Left cardiac atrium (tissue), 4 donors: ENCODE measurements around the gene UBA1. TPM values are rescaled to one million over a fixed set of nuclear protein-coding genes. Genes with fewer than 3 reads are reported as not detected.
"Not testable (repeated sequence)": the region's sequence is repeated elsewhere in the genome, so short reads cannot be mapped to it uniquely, and the experiment has no call there.

ENCODE experiments used
- ATAC-seq, 2 donors: fragments of 200-7000 bp; cut with Tn5 transposase; one replicate each; pipeline ENCODE4 v1.9.1; 2020; ENCODE audit warnings: mild to moderate bottlenecking in 2 of 2, moderate library complexity in 2 of 2
- DNase-seq: peaks from one replicate; pipeline ENCODE4 v3.0.0-alpha.2; 2020
- intact Hi-C, 2 donors: fragments of 100-400 bp; cut with DNase I; formaldehyde crosslinking; loops; one replicate each; pipeline versions ENCODE4 v1.14.1 to v1.15.1; 2022 to 2023
- total RNA-seq, 2 donors: library from RNA; stranded (reverse); fragmentation: NEBNext Ultra II Directional; extraction: Animal tissue kit (Norgen Biotek cat#: 25700); gene quantifications; one replicate each; pipeline ENCODE4 v1.2.1, GENCODE V29; 2021
- donor health status: DM: no; HTN: yes; CAD: no.
- donor health status: DM: no; HTN: yes; CAD: no; lungs with severe emphysema.
- donor health status: DM: yes; HTN: yes; CAD: no.
- donor health status: Dilated cardiomyopathy.

Gene UBA1
- total RNA-seq, 2 donors from 2014 or later = 101 to 132 TPM

DNA sequence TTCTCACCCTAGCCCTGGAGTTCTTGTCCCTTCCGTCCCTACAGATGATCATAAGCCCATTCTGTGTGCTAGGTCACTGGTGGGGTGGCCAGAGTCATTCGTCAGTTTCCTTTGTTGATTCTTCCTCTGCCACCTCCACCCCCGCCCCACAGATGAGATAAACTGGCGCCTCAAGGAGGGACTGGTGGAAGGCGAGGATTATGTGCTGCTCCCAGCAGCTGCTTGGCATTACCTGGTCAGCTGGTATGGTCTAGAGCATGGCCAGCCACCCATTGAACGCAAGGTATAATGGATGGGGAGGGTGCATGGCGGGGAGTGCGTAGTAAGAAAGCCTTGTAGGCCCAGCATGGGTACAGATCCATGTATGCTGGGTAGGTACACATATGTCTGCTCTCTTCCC, 45.6 kb downstream of the UBA1 start:
- DNase-seq (no peak), ATAC-seq (no peak)
- intact Hi-C loops = no loop called here

GRCh38 chrX:47239898-47240545, 46.4 kb downstream of the UBA1 start:
- intact Hi-C loops = no loop called here
- DNase-seq (no peak), ATAC-seq (no peak)

DNA sequence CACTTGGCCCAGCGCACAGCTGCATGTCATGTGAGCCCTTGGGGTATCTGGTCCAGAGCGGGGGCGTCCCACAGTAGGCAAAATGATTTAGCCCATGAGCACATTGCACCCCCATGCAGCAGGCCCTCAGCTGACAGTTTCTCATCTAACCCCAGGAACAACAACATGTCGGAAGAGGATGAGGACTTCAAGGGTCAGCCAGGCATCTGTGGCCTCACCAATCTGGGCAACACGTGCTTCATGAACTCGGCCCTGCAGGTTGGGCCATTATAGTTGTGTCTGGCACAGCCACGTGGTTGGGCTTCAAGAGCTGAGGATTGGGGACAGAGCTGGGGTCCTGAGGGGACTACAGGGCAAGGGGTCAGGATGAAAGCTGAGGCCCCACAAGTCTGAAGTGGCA, 47.0 kb downstream of the UBA1 start:
- no peak for ATAC-seq
- DNase-seq = no peak
- intact Hi-C loops = no loop called here

DNA sequence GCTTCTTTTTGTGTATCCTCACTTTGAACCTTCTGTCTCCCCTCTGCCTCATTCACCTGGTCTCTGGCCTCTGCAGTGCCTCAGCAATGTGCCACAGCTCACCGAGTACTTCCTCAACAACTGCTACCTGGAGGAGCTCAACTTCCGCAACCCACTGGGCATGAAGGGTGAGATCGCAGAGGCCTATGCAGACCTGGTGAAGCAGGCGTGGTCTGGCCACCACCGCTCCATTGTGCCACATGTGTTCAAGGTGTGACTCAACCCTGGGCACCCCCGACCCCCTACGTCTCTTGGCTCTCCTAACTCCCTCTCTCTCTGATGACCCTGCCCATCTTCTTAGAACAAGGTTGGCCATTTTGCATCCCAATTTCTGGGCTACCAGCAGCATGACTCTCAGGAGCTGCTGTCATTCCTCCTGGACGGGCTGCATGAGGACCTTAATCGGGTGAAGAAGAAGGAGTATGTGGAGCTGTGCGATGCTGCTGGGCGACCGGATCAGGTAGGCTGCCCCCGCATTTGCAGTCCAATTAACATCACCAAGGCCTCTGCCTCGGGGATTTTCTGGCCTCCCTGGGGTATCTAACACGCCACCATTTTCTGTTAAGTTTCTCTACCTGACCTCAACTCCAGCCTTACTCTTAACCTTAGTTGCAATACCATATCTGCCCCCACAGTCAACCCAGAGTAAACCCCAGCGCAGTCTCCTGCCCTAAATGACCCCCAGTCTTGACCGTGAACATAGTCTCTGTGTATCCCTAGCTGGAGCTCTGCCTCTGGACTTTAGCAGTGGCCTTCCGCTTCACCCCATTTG, 47.8 kb downstream of the UBA1 start:
- DNase-seq (no peak), ATAC-seq (no peak)
- intact Hi-C loops = no loop called here

GRCh38 chrX:47242321-47242720, 48.7 kb downstream of the UBA1 start:
- no peak for ATAC-seq
- DNase-seq = no peak
- intact Hi-C loops = no loop called here

DNA sequence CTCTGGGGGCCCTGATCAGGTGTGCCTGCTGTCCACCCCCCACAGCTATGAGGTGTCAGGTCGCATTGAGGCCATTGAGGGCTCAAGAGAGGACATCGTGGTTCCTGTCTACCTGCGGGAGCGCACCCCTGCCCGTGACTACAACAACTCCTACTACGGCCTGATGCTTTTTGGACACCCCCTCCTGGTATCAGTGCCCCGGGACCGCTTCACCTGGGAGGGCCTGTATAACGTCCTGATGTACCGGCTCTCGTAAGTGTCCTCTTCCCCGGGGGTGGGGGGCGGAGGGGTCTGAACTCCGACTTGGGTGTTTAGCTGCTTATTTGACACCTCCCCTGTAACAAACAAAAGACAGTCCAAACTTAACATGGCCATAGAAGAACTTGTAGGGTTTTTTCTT, 49.7 kb downstream of the UBA1 start:
- intact Hi-C loops = no loop called here
- DNase-seq = no peak
- no peak for ATAC-seq

DNA sequence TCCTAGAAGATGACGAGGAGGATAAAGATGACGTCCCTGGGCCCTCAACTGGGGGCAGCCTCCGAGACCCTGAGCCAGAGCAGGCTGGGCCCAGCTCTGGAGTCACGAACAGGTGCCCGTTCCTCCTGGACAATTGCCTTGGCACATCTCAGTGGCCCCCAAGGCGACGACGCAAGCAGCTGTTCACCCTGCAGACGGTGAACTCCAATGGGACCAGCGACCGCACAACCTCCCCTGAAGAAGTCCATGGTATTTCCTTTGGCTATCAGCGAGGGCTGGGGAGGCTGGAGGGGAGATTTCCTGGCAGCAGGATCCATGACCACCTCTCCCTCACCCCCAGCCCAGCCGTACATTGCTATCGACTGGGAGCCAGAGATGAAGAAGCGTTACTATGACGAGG, 51.0 kb downstream of the UBA1 start:
- intact Hi-C loops = no loop called here
- DNase-seq (no peak), ATAC-seq (no peak)

DNA sequence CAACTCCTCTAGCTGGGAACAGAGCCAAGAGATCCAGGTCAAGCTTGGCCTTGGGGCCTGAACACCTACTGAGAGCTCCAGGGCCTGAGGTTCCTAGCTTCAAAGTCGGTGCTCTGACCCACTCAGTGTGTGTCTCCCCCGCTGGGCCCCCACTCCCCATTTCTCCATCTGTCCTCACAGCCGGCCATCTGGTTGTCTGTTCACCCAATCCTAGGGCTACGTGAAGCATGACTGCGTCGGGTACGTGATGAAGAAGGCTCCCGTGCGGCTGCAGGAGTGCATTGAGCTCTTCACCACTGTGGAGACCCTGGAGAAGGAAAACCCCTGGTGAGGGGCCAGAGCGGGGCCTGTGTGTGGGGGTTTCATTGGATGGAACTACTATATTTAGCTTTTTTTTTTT, 51.5 kb downstream of the UBA1 start:
- ATAC-seq (no peak), DNase-seq (no peak)
- intact Hi-C loops = no loop called here

- ATAC-seq (peak in 1 of 2 donors; percentile 26), DNase-seq (no peak)
- intact Hi-C loops = no loop called here
These were observed 53.8 kb downstream of the UBA1 start for GRCh38 chrX:47247206-47247998.

GRCh38 chrX:47247999-47248320, 54.3 kb downstream of the UBA1 start:
- intact Hi-C loops = no loop called here
- DNase-seq (no peak), ATAC-seq (no peak)

DNA sequence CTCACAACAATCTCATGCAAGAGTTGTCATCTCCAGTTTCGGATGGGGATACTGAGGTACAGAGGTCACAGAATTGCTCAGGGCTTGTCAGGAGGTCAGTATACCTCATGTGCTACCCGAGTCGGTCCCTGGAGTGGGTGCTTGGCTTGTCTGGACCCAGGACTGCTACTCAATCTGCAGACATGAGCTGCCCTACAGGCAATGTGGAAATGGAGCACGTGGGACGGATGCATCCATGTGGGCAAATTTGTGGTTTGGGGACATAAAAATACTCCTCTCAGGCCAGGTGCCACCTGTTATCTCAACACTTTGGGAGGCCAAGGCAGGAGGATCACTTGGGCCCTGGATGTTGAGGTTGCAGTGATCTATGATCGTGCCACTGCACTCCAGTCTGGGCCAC, 54.9 kb downstream of the UBA1 start:
- ATAC-seq = no peak
- intact Hi-C loops = no loop called here
- DNase-seq = no peak

GRCh38 chrX:47250017-47250347, 56.4 kb downstream of the UBA1 start:
- no peak for DNase-seq
- intact Hi-C loops = no loop called here
- no peak for ATAC-seq

DNA sequence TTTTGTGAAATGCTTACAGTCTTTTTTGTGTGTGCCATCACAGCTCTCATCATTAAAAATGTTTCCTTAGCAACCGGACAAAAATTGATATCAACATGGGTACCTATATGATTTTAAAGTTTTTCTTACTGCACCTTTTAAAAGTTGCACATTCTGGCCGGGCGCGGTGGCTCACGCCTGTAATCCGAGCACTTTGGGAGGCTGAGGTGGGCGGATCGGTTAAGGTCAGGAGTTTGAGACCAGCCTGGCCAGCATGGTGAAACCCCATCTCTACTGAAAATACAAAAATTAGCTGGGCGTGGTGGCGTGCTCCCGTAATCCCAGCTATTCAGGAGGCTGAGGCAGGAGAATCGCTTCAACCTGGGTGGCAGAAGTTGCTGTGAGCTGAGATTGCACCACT, 64.0 kb downstream of the UBA1 start:
- ATAC-seq, intact Hi-C loops, DNase-seq: not testable (repeated sequence)

Other genes with a start within 250 kb of the UBA1 start
- gene RGN, start 115.4 kb upstream of the UBA1 start, total RNA-seq = 10 to 100 TPM in 1 of 2 donors, 1 to 10 TPM in 1; 9.3 to 13.9 TPM
- 100 to 1,000 TPM; 137 to 138 TPM for gene NDUFB11, start 49.1 kb upstream of the UBA1 start, total RNA-seq
- 10 to 100 TPM; 22.1 to 23.9 TPM for gene RBM10, start 48.6 kb upstream of the UBA1 start, total RNA-seq
- gene CDK16, start 24.9 kb downstream of the UBA1 start, total RNA-seq = 100 to 1,000 TPM; 109 to 132 TPM
- 10 to 100 TPM; 42.0 to 60.8 TPM for gene USP11, start 39.2 kb downstream of the UBA1 start, total RNA-seq
- gene ZNF157, start 176.7 kb downstream of the UBA1 start, total RNA-seq = under 1 TPM in 1 of 2 donors, not detected in 1; 0.13 TPM